Motor neuron (in vitro differentiated cells): ENCODE results near the gene NCCRP1. TPM values are rescaled to one million over a fixed set of nuclear protein-coding genes. Genes with fewer than 3 reads are reported as not detected.

ENCODE experiments used
- ATAC-seq, 8 experiments: fragments of 200-7000 bp; cut with Tn5 transposase; replicated peaks in 6 of 8; 2 replicates each; pipeline ENCODE4 v1.8.0; 2021; ENCODE audit warnings: mild to moderate bottlenecking in 8 of 8, moderate library complexity in 8 of 8
- H3K27ac ChIP-seq, 2 donors: fragments of 250-450 bp; sonication (Bioruptor Pico); 2 replicates each; pipeline ENCODE4 v1.9.0; 2021; ENCODE audit warnings: antibody characterized with exemption in 2 of 2, mild to moderate bottlenecking in 2 of 2, moderate library complexity in 1 of 2
- H3K4me1 ChIP-seq, 2 donors: fragments of 250-450 bp; sonication (Bioruptor Pico); replicated peaks in 1 of 2; 2 replicates each; pipeline ENCODE4 v1.6.1; 2021; ENCODE audit warnings: antibody characterized with exemption in 2 of 2, mild to moderate bottlenecking in 2 of 2, moderate library complexity in 1 of 2
- H3K4me3 ChIP-seq, 5 donors: fragments of 250-450 bp; sonication (Bioruptor Pico); 2 replicates each; pipeline ENCODE4 v1.9.0; 2021; ENCODE audit warnings: antibody characterized with exemption in 5 of 5, mild to moderate bottlenecking in 5 of 5, moderate library complexity in 4 of 5
- WGBS, 10 experiments: fragments of 450-650 bp; shearing (Covaris generic); methylation state at CpG; one replicate each; pipeline ENCODE4 v1.0.0; 2022; 5-methylcytosine and 5-hydroxymethylcytosine counted together
- in situ Hi-C, 9 experiments: fragments of 400-800 bp; cut with MboI; loops; one replicate each; pipeline ENCODE4 v1.15.0; 2021; ENCODE audit warnings: low sequenced_read_pairs in 9 of 9, low pct_unique_long_range_greater_than_20kb in 2 of 9; ENCODE audit not compliant: unreplicated experiment in 9 of 9
- total RNA-seq, 8 experiments: library from RNA; unstranded; fragments of 300-600 nt; gene quantifications; 2 replicates each; pipeline versions ENCODE4 v1.2.3 to v1.2.4, GENCODE V29; 2022

NCCRP1 gene
- total RNA-seq, 8 experiments from 2014 or later: 0.13 to 0.94 (median 0.24) TPM; not detected in 2

DNA sequence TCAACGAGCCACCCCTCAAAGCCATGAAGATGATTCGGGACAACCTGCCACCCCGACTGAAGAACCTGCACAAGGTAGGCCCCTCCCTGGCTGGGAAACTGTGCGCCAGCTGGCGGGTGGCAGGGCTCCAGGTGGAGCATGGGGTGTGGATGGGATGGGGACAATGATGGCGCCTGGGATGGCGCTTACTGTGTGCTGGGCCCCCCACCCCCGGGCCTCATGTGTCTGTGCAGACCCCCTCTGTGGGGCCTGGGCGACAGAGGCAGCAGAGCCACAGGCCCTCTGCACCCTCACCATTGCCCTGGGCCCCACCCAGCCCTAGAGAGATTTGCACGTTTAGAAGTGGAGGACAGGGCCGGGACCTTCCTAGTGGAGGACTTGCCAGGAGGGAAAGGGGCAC is 19.0 kb upstream of the NCCRP1 start:
- 60 to 90% methylated on average over 1 to 2 of the region's 11 CpGs; no CpG with 5 or more reads in 8 of the 10 experiments for WGBS, 10 experiments
- Histone ChIP-seq H3K27ac (no peak overlapping the region), H3K4me1 (no peaks in the 10 kb centered on the region), H3K4me3 (no peak overlapping the region)
- ATAC-seq: no peak
- in situ Hi-C loops: no loop called here

GRCh38 chr19:39178296-39179006 is 18.3 kb upstream of the NCCRP1 start:
- Histone ChIP-seq H3K4me3 (no peak overlapping the region), H3K4me1 (no peaks in the 10 kb centered on the region), H3K27ac (no peak overlapping the region)
- in situ Hi-C loops: no loop called here
- WGBS, 10 experiments: 96 to 100% (median 100%) methylated on average over 2 to 4 of the region's 30 CpGs; no CpG with 5 or more reads in 7 of the 10 experiments
- no peak for ATAC-seq

DNA sequence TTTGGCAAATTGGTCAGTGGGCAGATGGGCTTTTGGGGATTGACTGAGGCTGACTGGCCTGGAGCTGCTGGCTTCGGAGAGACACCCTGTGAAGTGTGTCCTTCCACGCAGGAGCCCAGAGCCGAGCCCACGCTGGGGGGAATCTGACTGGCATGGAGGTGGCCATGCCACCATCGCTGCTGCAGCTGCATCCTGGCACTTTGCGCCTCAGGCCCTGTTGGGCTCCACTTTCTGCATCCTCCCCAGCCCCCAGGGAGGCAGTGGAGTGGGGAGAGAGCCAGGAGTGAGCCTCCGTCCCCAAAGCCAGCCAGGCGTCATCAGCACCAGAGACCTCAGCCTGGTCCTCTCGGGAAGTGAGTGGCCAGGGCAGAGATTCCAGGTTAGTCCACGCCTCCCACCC is 17.0 kb upstream of the NCCRP1 start:
- in situ Hi-C loops: no loop called here
- ATAC-seq: no peak
- H3K4me3 ChIP-seq: no peak overlapping the region
- H3K27ac ChIP-seq: no peak overlapping the region
- H3K4me1 ChIP-seq: no peaks in the 10 kb centered on the region
- WGBS, 10 experiments: 79 to 100% (median 100%) methylated on average over 1 to 7 of the region's 10 CpGs; no CpG with 5 or more reads in 4 of the 10 experiments

DNA sequence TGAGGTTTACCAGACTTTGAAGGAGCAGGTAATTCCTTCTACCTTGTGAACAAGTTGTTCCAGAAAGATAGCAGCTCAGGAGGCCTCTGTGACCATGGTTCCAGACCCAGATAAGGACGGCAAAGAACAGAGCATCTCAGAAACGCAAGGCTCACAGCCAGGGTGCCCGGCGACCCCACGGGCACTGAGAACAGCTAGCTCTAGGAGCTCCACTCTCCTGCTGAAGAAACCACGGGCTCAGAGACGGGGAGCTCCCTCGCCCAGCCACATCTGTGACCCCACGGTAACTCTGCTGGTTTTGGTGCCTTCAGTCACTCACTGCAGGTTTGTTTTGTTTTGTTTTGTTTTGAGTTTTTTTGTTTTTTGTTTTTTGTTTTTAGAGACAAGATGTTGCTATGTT is 16.0 kb upstream of the NCCRP1 start:
- in situ Hi-C loops: no loop called here
- 87 to 100% (median 91%) methylated on average over 1 to 7 of the region's 9 CpGs; no CpG with 5 or more reads in 7 of the 10 experiments for WGBS, 10 experiments

DNA sequence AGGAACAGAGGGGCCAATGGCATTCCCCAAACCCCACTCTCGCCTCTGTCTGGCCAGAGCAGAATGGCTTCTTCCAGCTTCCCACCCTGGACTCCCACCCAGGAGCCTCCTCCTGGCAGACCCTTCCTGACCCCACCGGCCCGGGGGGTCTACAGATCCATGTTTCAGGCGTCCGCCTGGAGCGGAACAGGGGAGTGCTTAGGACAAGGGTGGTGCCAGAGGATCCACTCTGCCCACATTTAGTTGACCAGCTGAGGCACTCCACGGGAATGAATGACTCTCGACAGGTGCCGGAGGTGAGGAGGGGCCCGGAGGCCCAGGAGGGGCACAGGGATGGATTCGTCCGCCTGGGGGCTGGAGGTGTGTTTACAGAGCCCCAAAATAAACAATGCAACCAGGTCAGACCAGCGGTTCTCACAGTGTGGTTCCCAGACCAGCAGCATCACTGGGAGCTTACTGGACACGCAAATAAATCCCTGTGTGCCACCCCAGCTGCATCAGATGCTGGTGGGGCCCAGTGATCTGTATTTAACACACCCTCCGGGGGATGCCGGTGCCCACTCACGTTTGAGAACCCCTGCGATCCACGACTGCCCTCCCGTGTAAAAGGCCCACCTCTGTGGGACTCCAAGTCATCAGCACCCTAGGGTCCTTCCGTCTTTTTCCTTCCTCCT is 15.1 kb upstream of the NCCRP1 start:
- in situ Hi-C loops: no loop called here

More for the DNA sequence above, 16.0 kb upstream of the NCCRP1 start:
- H3K4me1 ChIP-seq: no peaks in the 10 kb centered on the region
- H3K27ac ChIP-seq: no peak overlapping the region
- H3K4me3 ChIP-seq: no peak overlapping the region
- no peak for ATAC-seq

DNA sequence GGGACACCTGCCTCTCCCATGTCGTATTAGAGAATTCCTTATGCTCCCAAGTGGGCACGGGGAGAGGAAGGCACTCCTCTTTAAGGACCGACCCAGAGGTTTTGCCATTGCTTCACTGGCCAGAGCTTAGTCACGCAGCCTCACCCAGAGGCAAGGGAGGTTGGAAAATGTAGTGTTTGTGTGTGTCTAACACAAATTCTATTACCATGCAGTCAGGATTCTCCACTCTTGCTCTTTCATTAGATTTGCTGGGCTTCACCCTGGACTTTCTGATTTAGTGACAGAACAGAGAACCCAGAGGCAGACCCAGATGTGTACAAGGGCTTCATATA is 14.6 kb upstream of the NCCRP1 start:
- Histone ChIP-seq H3K4me1 (no peaks in the 10 kb centered on the region), H3K4me3 (no peak overlapping the region), H3K27ac (no peak overlapping the region)
- in situ Hi-C loops: no loop called here
- ATAC-seq: peak in 1 of 8 experiments; percentile 12
- WGBS, 10 experiments: 67 to 100% (median 80%) methylated on average over 1 to 2 of the region's 4 CpGs; no CpG with 5 or more reads in 7 of the 10 experiments

More for the DNA sequence above, 15.1 kb upstream of the NCCRP1 start:
- Histone ChIP-seq H3K4me3 (no peak overlapping the region), H3K27ac (no peak overlapping the region), H3K4me1 (no peaks in the 10 kb centered on the region)
- ATAC-seq: no peak
- 100% methylated on average over 1 of the region's 21 CpGs; no CpG with 5 or more reads in 8 of the 10 experiments for WGBS, 10 experiments

DNA sequence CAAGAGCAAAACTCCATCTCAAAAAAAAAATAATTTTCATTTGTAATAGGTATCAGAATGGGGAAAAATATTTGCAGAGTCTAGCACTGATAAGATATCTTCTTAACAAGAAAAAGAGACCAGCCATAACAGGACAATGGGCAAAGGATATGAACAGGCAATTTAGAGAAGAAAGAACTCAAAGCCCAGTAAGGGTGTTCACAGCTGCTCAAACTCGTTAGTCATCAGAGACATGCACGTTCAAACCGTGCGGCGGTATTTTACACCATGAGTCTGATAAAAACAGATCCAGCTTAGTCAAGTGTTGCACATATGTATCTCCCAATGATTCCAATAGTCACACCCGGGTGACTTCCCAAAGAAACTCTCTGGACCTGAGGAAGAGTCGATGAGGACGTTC is 13.7 kb upstream of the NCCRP1 start:
- peak in 2 of 8 experiments; percentile 54 to 77 for ATAC-seq
- no peak overlapping the region for H3K4me3 ChIP-seq
- in situ Hi-C loops: no loop called here
- WGBS, 10 experiments: 9 to 87% (median 42%) methylated on average over 1 to 8 of the region's 8 CpGs; no CpG with 5 or more reads in 2 of the 10 experiments
- no peaks in the 10 kb centered on the region for H3K4me1 ChIP-seq
- no peak overlapping the region for H3K27ac ChIP-seq

GRCh38 chr19:39186391-39186790 is 10.4 kb upstream of the NCCRP1 start:
- no peak overlapping the region for H3K27ac ChIP-seq
- H3K4me3 ChIP-seq: no peak overlapping the region
- H3K4me1 ChIP-seq: no peaks in the 10 kb centered on the region
- in situ Hi-C loops: loop anchor here in 1 of 9 experiments (5.0 kb wide), 1 partner anchor 64 kb away; no protein-coding TSS in a partner anchor
- no peak for ATAC-seq
- WGBS, 10 experiments: 56 to 100% (median 88%) methylated on average over 1 to 8 of the region's 8 CpGs

DNA sequence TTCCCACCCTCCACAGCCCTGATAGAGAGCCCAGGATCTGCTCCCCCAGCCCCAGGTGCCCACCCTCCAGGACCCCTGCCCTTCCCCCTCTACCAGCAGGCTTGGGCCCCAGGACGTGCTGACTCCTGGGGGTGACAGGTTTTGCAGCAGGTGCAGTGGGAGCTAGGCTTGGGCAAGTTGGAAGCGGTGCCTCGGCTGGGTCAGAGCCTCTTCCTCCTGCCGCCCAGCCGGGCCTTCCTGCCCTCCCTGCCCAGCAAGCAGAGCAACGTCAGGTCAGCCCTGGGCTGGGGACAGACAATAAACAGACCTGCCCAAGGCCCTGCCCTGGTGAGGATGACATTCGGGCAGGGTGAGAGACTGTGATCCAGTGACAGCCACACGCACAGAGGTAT is 9.2 kb upstream of the NCCRP1 start:
- Histone ChIP-seq H3K4me3 (no peak overlapping the region), H3K4me1 (no peaks in the 10 kb centered on the region), H3K27ac (no peak overlapping the region)
- ATAC-seq: peak in 2 of 8 experiments; percentile 10 to 27
- 7 to 70% (median 50%) methylated on average over 1 to 3 of the region's 8 CpGs; no CpG with 5 or more reads in 5 of the 10 experiments for WGBS, 10 experiments
- in situ Hi-C loops: loop anchor here in 1 of 9 experiments (5.0 kb wide), 1 partner anchor 65 kb away; no protein-coding TSS in a partner anchor

GRCh38 chr19:39188960-39189359 is 7.8 kb upstream of the NCCRP1 start:
- no peaks in the 10 kb centered on the region for H3K4me1 ChIP-seq
- no peak overlapping the region for H3K27ac ChIP-seq
- in situ Hi-C loops: loop anchor here in 1 of 9 experiments (5.0 kb wide), 1 partner anchor 67 kb away; no protein-coding TSS in a partner anchor
- WGBS, 10 experiments: 40 to 72% (median 53%) methylated on average over 2 to 5 of the region's 6 CpGs; no CpG with 5 or more reads in 3 of the 10 experiments
- ATAC-seq: no peak
- H3K4me3 ChIP-seq: no peak overlapping the region

GRCh38 chr19:39190768-39191167 is 6.0 kb upstream of the NCCRP1 start:
- no peak for ATAC-seq
- Histone ChIP-seq H3K4me1 (no peaks in the 10 kb centered on the region), H3K4me3 (no peak overlapping the region), H3K27ac (no peak overlapping the region)
- 13 to 52% (median 37%) methylated on average over 1 to 11 of the region's 11 CpGs for WGBS, 10 experiments
- in situ Hi-C loops: no loop called here

DNA sequence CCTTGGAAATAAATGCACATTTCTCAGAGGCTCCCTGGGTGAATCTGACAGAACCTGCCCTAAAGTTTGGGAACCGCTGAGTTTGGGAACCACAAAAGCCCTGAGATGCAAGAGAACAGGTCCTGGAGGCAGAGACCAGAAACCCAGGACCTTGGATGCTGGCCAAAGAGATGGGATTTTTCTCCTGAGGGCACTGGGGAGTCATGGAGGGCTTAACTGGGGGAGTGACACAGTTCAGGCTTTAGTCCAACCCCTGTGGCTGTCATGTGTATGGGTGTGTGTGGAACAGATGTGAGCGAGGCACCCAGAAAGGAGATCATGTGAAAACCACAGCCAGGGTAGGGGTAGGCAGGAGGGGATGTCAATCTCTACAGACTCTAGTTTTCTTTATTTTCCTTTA is 3.9 kb upstream of the NCCRP1 start:
- 35 to 100% (median 80%) methylated on average over 1 to 2 of the region's 2 CpGs; no CpG with 5 or more reads in 5 of the 10 experiments for WGBS, 10 experiments
- ATAC-seq: peak in 3 of 8 experiments; percentile 10 to 71 (median 46)
- in situ Hi-C loops: no loop called here
- no peak overlapping the region for H3K4me3 ChIP-seq
- peaks cover 0 to 3% of the 10 kb centered on the region in 2 donors for H3K4me1 ChIP-seq
- no peak overlapping the region for H3K27ac ChIP-seq

DNA sequence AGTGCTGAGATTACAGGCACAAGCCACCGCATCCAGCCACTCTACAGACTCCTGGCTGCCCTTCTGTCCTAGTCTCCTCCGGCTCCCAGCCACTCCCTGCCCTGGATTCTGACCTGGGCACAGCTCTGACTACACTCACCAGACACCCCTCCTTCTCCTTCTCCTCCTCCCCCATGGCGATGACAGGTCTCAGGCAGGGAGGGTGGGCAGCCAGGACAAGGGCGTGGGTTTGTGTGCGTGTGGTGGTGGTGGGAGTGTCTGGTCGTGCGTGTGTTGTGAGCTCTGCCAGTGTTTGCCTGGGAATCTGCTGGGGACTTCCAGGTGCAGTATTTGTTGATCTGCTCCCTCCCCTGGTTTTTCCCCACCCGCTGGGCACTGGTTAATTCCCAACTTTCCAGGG is 3.0 kb upstream of the NCCRP1 start:
- in situ Hi-C loops: no loop called here
- WGBS, 10 experiments: 0 to 30% (median 0%) methylated on average over 1 to 2 of the region's 8 CpGs; no CpG with 5 or more reads in 7 of the 10 experiments
- Histone ChIP-seq H3K4me3 (no peak overlapping the region), H3K27ac (no peak overlapping the region), H3K4me1 (peaks cover 0 to 5% of the 10 kb centered on the region in 2 donors)
- ATAC-seq: peak in 4 of 8 experiments; percentile 32 to 45 (median 36)
